GM04504 (cell line): ENCODE results near the gene CCDC77.
A peak's percentile ranks its signal among the peaks of the same experiment; 100 is the strongest.
"Not testable (repeated sequence)": the region's sequence is repeated elsewhere in the genome, so short reads cannot be mapped to it uniquely, and the experiment has no call there.

Experiments used
- DNase-seq: peaks from one replicate; pipeline ENCODE4 v3.0.0-alpha.2; 2012; ENCODE audit warnings: low read depth

Gene CCDC77

DNA sequence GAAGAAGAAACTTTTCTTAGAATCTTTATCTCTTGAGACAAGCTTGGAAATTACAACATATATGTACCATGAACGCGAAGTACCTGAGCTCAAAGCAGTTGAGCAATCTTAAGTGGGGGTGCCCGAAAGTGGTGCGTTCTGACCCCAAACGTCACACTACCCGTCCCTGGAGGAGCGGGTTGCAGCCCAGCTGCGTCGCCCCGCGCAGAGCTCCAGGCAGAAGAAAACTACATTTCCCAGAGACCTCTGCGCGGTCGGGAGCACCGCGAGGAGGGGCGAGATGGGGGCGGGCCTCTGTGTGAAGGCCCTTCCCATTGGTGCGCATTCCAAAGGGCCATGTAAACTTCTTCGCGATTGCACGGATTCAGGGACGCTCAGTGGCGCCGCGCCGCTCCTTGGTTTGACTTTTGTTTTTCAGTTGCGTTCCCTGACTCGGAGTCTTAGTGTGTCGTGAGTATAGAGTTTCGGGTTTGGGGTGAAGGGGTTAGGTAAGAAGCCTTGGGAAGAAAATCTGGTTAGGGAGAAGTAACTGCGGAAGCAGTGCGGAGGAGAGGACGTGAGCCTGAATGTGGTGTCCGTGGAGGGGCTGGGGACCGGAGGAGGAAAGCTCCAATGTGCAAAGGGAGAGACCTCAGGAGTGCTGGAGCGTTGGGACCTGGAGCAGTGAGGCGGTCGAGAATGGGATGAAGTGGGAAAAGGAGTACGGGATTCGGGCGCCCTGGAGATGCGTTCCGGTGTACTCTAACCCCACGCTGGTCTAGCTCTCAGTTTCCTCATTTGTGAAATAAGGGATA, at the start of gene CCDC77:
Gene CCDC77, plus strand, starts transcription at position 410 of the 794 bp plus-strand sequence. CDS start 7,740 bp downstream, outside the sequence.
- DNase-seq: peak; percentile 84

DNA sequence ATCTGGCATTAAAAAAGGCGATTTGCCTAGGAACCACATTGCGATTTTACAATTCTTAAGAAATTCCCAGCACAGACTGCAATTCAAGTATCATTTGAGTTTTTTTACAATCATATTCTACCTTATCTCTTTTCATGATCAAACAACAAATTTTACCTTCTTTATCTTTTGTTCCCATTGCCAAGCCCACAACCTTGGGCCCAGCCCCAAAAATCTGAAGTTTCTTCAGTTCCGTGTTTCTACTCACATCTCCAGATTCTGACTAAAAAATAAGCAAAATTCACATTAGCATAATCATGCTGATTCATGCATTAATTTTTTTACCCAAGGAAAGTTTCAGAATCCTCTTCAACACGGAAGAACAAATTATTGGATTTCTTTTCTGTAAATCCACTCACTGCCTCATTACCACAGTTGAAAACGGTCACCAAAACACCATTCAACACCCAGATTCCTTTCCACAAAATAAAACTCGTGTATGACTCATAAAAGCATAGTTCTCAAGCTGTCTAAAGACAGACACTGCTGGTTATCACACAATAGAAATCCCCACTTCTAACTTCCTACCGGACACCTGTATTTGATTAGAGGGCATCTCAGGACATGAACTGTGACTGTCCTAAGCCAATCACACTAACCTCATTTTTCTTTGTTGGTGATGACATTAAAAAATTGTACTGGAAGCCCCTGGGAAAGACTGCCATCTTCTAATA, 45.0 kb upstream of the CCDC77 start:
- DNase-seq: peak; percentile 35

- DNase-seq: no peak
These were observed 42.4 kb upstream of the CCDC77 start for GRCh38 chr12:359091-359490.

- no peak for DNase-seq
These were observed 34.6 kb upstream of the CCDC77 start for GRCh38 chr12:366820-367219.

- no peak for DNase-seq
These were observed 33.5 kb upstream of the CCDC77 start for GRCh38 chr12:367972-368371.

DNA sequence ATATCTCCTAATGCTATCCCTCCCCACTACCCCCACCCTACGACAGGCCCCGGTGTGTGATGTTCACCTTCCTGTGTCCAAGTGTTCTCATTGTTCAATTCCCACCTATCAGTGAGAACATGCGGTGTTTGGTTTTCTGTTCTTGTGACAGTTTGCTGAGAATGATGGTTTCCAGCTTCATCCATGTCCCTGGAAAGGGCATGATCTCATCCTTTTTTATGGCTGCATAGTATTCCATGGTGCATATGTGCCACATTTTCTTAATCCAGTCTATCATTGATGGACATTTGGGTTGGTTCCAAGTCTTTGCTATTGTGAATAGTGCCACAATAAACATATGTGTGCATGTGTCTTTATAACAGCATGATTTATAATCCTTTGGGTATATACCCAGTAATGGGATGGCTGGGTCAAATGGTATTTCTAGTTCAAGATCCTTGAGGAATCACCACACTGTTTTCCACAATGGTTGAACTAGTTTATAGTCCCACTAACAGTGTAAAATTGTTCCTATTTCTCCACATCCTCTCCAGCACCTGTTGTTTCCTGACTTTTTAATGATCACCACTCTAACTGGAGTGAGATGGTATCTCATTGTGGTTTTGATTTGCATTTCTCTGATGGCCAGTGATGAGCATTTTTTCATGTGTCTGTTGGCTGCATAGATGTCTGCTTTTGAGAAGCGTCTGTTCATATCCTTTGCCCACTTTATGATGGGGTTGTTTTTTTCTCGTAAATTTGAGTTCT, 30.5 kb upstream of the CCDC77 start:
- not testable (repeated sequence) for DNase-seq

GRCh38 chr12:386651-387050, 14.8 kb upstream of the CCDC77 start:
- no peak for DNase-seq

- no peak for DNase-seq
These were observed 13.4 kb upstream of the CCDC77 start for GRCh38 chr12:388012-388411.

- no peak for DNase-seq
These were observed 12.8 kb upstream of the CCDC77 start for GRCh38 chr12:388541-389141.

DNA sequence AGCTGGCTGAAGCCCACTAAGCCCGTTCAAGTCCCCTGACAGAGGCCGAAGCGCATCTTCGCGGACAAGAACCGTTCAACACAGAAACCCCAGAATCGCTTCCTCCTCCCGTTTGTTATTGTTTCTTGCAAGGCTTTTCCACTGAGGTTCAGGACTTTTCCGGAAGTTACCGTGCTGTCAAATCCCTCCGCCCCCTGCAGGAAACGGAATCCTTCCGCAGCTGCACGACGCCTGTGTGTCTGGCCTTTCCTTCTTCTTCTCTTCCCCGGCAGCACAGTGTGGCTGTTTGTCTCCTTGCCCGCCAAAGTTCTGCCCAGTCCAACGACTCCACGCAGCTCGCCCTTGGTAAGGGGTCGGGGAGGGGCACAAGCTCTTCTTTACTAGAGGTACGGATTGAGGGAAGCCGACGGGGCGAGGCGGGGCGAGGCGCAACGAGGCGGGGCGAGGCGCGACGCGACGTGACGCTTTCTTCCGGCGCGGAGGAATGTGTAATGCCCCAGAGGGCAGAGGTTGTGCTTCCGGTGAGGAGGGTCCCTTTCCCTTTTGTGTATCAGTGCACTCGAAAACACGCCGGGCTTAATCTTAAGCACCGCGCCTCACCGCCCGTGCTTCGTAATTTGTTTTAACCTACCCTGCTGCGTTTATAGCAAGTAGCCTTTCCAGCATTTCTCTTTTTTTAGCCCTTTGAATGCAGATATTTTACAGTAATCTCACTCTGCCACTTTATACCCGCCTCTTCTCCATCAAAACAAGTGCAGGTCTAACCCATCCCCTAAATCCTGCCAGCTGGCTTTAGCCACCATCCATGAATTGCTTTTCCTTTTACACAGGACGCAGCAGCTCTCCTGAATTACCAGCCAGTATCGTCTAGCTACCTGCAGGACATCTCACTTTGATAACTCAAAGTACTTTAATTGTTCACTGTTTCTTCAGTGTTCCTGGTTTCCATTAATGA, 12.0 kb upstream of the CCDC77 start, which contains the start of gene KDM5A:
Gene KDM5A, minus strand, starts transcription at position 179 of the 955 bp plus-strand sequence. CDS start 229 bp downstream, outside the sequence.
- peak; percentile 88 for DNase-seq

- DNase-seq: no peak
These were observed 616 bp upstream of the CCDC77 start for GRCh38 chr12:400828-401227.

DNA sequence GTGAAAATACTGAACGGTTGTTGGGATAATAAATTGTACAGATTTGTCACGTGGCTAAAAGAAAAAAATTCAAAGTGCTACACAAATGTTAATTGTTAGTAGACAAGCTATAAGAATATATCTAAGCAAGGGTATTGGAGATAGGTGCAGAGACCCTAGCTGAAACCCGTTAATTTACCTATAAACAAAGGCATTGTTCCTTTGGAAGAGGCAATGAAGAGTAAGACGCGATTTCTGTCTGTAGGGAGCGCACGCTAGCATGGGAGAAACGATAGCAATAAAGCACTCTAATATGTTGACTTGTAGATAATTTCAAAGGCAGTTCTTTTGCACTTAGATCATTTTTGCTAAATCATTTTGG, 565 bp downstream of the CCDC77 start:
- DNase-seq: no peak

DNA sequence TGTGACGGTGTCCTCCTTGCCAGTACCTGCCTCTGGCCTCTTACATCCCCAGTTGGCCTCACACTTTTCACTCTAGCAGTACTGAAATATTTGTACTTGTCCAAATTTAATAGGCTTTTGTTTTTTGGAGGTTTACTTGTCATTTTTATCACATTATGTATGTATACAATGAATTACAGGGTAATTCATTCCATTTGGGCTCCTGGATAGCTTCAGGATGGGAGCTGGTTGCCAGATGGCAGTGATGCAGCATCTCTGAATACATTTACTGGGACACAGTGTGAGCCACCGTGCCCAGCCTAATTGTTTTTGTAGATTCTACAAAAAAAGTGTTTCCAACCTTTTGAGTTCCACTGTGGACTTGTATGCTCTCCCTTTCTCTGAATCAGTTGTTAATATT, 13.4 kb downstream of the CCDC77 start:
- no peak for DNase-seq

- no peak for DNase-seq
These were observed 17.0 kb downstream of the CCDC77 start for GRCh38 chr12:418432-418831.

GRCh38 chr12:422526-422925, 21.1 kb downstream of the CCDC77 start:
- DNase-seq: no peak

GRCh38 chr12:435737-436136, 34.3 kb downstream of the CCDC77 start:
- DNase-seq: not testable (repeated sequence)

- DNase-seq: peak; percentile 12
These were observed 40.9 kb downstream of the CCDC77 start for GRCh38 chr12:442235-442884.

GRCh38 chr12:447141-447540, 45.7 kb downstream of the CCDC77 start:
- no peak for DNase-seq

- DNase-seq: no peak
These were observed 47.8 kb downstream of the CCDC77 start for GRCh38 chr12:449203-449602.

GRCh38 chr12:450438-450837, 49.0 kb downstream of the CCDC77 start:
- no peak for DNase-seq
